Globus pallidus (tissue), 1 donor: ENCODE data around the gene SMG7.
"Not testable (repeated sequence)": the region's sequence is repeated elsewhere in the genome, so short reads cannot be mapped to it uniquely, and the experiment has no call there.

Experiments used
- DNase-seq: peaks from one replicate; pipeline ENCODE4 v3.0.0-alpha.2; 2015; ENCODE audit warnings: low spot score

The SMG7 gene, protein sequence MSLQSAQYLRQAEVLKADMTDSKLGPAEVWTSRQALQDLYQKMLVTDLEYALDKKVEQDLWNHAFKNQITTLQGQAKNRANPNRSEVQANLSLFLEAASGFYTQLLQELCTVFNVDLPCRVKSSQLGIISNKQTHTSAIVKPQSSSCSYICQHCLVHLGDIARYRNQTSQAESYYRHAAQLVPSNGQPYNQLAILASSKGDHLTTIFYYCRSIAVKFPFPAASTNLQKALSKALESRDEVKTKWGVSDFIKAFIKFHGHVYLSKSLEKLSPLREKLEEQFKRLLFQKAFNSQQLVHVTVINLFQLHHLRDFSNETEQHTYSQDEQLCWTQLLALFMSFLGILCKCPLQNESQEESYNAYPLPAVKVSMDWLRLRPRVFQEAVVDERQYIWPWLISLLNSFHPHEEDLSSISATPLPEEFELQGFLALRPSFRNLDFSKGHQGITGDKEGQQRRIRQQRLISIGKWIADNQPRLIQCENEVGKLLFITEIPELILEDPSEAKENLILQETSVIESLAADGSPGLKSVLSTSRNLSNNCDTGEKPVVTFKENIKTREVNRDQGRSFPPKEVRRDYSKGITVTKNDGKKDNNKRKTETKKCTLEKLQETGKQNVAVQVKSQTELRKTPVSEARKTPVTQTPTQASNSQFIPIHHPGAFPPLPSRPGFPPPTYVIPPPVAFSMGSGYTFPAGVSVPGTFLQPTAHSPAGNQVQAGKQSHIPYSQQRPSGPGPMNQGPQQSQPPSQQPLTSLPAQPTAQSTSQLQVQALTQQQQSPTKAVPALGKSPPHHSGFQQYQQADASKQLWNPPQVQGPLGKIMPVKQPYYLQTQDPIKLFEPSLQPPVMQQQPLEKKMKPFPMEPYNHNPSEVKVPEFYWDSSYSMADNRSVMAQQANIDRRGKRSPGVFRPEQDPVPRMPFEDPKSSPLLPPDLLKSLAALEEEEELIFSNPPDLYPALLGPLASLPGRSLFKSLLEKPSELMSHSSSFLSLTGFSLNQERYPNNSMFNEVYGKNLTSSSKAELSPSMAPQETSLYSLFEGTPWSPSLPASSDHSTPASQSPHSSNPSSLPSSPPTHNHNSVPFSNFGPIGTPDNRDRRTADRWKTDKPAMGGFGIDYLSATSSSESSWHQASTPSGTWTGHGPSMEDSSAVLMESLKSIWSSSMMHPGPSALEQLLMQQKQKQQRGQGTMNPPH

DNA sequence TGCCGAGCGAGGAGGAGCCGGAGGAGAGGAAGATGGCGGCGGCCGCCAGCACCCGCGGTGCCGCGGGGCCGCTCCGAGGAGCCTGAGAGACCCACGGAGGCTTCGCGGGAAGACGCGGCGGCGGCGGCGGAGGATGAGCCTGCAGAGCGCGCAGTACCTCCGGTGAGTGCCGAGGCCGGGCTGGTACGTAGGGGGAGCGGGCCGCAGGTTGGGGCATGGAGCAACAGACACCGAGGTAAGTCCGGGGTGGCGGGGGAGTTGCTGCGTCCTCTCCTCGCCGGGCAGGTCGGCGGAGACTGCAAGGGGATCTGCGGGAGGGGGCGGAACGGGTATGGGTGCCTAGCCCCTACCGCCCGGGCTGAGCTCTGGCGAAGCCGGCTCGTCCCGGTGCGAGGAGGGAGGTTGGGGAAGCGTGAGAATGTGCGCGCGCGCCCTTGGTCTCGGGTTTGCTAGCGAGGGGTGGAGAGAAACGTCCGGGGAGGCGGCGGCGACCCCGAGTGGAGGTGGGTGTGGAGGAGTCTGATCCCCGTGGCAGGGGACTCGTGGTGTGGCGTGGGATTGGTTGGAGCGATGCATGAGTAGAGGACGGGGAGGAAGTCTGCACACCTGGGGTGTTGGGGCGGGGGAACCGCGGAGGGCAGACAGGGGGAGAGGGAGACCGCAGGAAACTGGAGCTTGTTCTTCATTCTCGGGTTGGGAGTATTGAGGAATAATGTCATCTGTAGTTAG is at the start of gene SMG7:
Gene SMG7, plus strand, starts transcription at position 12 of the 729 bp plus-strand sequence. Its CDS starts 122 bp downstream, at position 134.
- no peak for DNase-seq

DNA sequence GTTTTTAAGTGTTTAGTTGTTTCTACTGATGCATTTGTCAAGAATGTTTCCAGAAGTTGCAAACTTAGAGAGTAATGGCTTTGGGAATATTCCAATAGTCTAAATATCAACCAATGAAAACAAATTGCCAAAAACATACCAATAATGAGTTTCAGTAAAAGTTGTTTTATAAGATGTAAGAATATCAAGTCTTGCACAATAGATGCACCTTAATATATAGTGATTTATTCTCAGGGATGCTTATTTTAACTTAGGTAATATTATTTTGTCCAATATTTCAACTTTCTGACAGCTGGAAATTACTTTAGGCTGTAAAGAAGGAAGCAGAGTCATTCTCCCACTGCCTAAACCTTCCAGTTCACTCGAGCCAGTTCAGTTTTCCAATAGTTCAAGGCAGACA is 48.8 kb upstream of the SMG7 start:
- no peak for DNase-seq

GRCh38 chr1:183424691-183425090 is 47.6 kb upstream of the SMG7 start:
- no peak for DNase-seq

- not testable (repeated sequence) for DNase-seq
Measured at GRCh38 chr1:183427591-183427990, 44.7 kb upstream of the SMG7 start.

GRCh38 chr1:183431840-183432547 is 40.3 kb upstream of the SMG7 start:
- DNase-seq = no peak

GRCh38 chr1:183432548-183432875 is 39.8 kb upstream of the SMG7 start:
- no peak for DNase-seq

DNA sequence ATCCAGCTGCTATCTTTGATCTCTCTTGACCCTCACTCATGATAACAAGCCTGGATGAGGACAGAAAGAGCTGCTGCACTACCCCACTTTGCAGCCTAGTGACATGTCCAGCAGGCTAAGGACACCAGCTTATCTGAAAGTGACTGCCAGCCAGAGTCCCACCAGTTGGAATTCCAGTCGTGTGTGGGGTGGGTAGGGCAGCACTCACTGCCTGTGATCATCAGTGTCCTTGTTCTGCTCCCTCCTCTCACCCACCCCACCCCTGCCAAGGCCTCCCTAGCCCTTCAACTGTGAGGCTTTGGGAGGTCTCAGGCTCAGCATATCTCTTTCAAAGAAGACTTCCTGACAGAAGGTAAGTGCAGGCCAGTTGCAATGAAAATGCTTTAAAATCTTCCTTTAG is 38.6 kb upstream of the SMG7 start:
- DNase-seq = no peak

DNA sequence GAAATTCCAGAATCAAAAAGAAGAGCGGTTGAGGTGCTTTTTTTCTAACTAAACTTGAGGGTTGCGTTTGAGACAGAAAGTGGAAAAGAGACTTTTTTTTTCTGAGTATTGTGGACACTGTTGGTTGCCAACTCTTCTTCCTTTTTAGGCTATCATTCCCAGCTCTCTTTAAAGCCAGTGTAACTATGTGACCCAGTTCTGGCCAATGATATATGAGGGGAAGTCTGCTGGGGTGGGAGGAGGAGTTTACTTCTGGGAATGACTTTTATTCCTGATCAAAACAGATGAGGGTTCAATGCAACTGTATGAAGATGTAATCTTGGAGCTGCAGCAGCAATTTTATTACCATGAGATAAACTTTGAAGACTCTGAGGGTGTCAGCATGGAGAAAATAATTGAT is 36.8 kb upstream of the SMG7 start:
- DNase-seq = no peak

- no peak for DNase-seq
Measured at GRCh38 chr1:183438060-183438459, 34.2 kb upstream of the SMG7 start.

GRCh38 chr1:183443011-183443410 is 29.3 kb upstream of the SMG7 start:
- DNase-seq = no peak

DNA sequence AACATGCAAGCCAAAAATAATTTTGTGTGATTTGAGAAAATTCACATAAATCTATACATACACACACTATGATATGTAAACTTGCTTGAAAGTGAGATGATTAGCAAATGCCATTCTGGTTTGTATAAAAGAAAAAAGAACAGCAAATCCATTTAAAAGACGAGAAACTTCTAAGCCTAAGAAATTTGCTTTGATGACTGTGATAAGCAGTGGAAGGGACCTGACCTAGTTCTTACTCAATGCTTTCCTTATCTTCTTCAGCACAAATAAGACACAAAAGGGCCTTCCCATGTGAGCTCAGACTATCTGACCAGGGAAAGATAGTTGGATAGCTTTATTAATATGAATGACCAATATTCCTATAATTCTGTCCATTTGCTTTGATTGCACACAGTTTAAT is 28.8 kb upstream of the SMG7 start:
- no peak for DNase-seq

- no peak for DNase-seq
Measured at GRCh38 chr1:183444243-183444642, 28.1 kb upstream of the SMG7 start.

DNA sequence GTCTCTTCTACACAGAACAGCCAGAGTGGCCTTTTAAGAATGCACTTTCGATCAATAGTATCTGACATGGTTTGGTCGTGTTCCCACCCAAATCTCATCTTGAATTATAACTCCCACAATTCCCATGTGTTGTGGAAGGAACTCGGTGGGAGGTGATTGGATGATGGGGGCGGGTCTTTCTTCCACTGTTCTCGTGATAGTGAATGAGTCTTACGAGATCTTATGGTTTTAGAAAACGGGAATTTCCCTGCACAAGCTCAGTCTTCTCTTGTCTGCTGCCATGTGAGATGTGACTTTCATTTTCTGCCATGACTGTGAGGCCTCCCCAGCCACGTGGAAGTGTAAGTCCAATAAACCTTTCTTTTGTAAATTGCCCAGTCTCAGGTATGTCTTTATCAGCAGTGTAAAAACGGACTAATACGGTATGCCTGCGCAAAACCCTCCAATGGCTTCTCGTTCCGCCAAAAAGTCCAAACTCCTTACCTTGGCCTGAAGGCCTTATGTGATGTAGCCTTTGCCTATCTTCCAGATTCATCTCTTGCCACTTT is 23.0 kb upstream of the SMG7 start:
- DNase-seq = no peak

DNA sequence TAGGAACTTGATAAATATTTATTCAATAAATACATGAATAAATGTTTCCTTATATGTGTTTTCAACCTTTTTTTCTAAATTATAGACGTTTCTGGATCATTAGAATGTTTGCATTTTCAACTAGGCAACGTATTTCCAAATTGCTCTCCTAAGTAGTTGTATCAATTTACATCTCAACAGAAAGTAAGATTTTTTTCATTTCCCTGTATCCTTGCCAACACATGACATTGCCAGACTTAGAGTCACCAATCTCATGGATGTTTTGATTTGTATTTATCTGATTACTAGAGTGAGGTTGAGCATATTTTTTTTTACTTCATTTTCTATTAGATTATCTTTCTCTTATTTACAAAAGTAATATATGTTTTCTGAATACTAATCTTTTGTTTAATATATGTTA is 22.2 kb upstream of the SMG7 start:
- no peak for DNase-seq

DNA sequence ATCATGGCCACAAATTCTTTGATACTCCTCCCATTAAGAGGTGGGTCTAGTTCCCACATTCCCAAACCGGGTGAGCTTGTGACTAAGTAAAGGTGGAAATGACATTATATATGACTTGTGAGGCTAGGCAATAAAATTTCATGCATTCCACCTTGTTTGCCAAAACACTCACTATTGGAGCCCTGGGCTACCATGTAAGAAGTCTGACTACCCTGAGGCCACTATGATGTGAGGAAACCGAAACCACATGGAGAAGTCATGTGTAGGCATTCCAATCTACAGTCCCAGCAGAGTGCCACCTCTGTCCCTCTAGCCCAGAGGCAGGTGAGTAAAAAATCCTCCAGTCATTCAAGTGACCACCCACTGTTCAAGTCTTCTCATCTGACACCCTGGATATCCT is 17.9 kb upstream of the SMG7 start:
- DNase-seq = no peak

GRCh38 chr1:183456826-183457225 is 15.5 kb upstream of the SMG7 start:
- no peak for DNase-seq

DNA sequence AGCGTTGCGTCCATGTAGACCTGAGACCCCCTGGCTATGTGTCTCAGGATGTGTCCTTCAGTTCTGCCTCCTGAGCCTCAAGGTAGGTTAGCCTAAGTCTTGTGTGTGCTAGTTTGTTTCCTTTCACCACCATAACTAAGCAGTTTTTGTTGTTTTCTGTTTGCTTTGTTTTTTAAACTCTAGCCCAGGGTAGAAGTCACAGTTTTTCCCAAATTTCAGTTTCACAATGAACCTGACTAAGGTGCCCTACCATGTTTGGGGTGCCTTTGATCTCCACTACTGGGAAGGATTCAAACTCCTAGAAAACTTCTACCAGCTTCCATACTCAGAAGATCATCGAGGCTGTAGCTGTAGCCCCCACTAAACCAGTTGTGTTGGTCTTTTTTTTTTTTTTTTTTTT is 14.8 kb upstream of the SMG7 start:
- DNase-seq = no peak

GRCh38 chr1:183460596-183460995 is 11.7 kb upstream of the SMG7 start:
- DNase-seq = no peak

GRCh38 chr1:183461350-183461749 is 10.9 kb upstream of the SMG7 start:
- DNase-seq = no peak

GRCh38 chr1:183463566-183463965 is 8.7 kb upstream of the SMG7 start:
- DNase-seq = no peak

- DNase-seq = no peak
Measured at GRCh38 chr1:183466781-183467180, 5.5 kb upstream of the SMG7 start.
